OCI-LY1 (cell line): ENCODE data around the gene EVI5L.

Source experiments
- H2AFZ ChIP-seq: fragments of 200-600 bp; sonication (generic), shearing (Covaris generic); 2 replicates; pipeline ENCODE4 v1.6.0; 2014; ENCODE audit warnings: antibody characterized with exemption, mild to moderate bottlenecking, low read length
- H3F3A ChIP-seq: fragments of 200-600 bp; sonication (generic), shearing (Covaris generic); 2 replicates; pipeline ENCODE4 v1.6.0; 2014; ENCODE audit warnings: mild to moderate bottlenecking, antibody characterized with exemption, low read length, moderate library complexity; ENCODE audit not compliant: insufficient read depth
- H3K27ac ChIP-seq: fragments of 200-600 bp; sonication (generic); 2 replicates; pipeline ENCODE4 v1.5.1; 2014; ENCODE audit warnings: low read length, mixed run types, mild to moderate bottlenecking, low read depth; ENCODE audit not compliant: poor library complexity, severe bottlenecking
- H3K27me3 ChIP-seq: fragments of 200-600 bp; sonication (generic); 2 replicates; pipeline ENCODE4 v1.6.0; 2014; ENCODE audit warnings: antibody characterized with exemption, mild to moderate bottlenecking, low read length, moderate library complexity; ENCODE audit not compliant: insufficient read depth
- H3K36me3 ChIP-seq: fragments of 200-600 bp; sonication (generic); 2 replicates; pipeline ENCODE4 v1.6.1; 2014; ENCODE audit warnings: mild to moderate bottlenecking, antibody characterized with exemption, low read length, moderate library complexity, mixed read lengths; ENCODE audit not compliant: insufficient read depth
- H3K4me1 ChIP-seq: fragments of 200-600 bp; sonication (generic); 2 replicates; pipeline ENCODE4 v1.5.1; 2014; ENCODE audit warnings: mild to moderate bottlenecking, low read length, moderate library complexity; ENCODE audit not compliant: insufficient read depth, severe bottlenecking
- H3K4me2 ChIP-seq: fragments of 200-600 bp; sonication (generic), shearing (Covaris generic); 2 replicates; pipeline ENCODE4 v1.6.1; 2014; ENCODE audit warnings: low read length
- H3K4me3 ChIP-seq: fragments of 200-600 bp; sonication (generic); 2 replicates; pipeline ENCODE4 v1.5.1; 2014; ENCODE audit warnings: low read length, low read depth, mild to moderate bottlenecking, mixed read lengths; ENCODE audit not compliant: poor library complexity, severe bottlenecking
- H3K79me2 ChIP-seq: fragments of 200-600 bp; shearing (Covaris generic); 2 replicates; pipeline ENCODE4 v1.6.1; 2016; ENCODE audit warnings: mixed run types, low read length, mixed read lengths; ENCODE audit not compliant: insufficient read depth
- H3K9ac ChIP-seq: fragments of 200-600 bp; sonication (generic), shearing (Covaris generic); 2 replicates; pipeline ENCODE4 v1.6.1; 2014; ENCODE audit warnings: mild to moderate bottlenecking, low read length, mixed read lengths
- H3K9me2 ChIP-seq: fragments of 200-600 bp; sonication (generic), shearing (Covaris generic); 2 replicates; pipeline ENCODE4 v1.6.1; 2014; ENCODE audit warnings: low read depth, mild to moderate bottlenecking, low read length, mixed read lengths
- H3K9me3 ChIP-seq: fragments of 200-600 bp; shearing (Covaris generic); 2 replicates; pipeline ENCODE4 v1.6.1; 2014; ENCODE audit warnings: low read length, mixed read lengths
- H4K20me1 ChIP-seq: fragments of 200-600 bp; sonication (generic), shearing (Covaris generic); 2 replicates; pipeline ENCODE4 v1.6.0; 2016; ENCODE audit warnings: mild to moderate bottlenecking, low read length; ENCODE audit not compliant: insufficient read depth
- EZH2 ChIP-seq: fragments of 200-600 bp; sonication (generic), shearing (Covaris generic); IDR thresholded peaks from 2 replicates; pipeline ENCODE4 v1.8.0; 2017; ENCODE audit warnings: borderline replicate concordance, mixed run types, mild to moderate bottlenecking, antibody characterized with exemption, low read length, moderate library complexity, mixed read lengths
- TF ChIP-seq, protein P1 (sequence below): fragments of 200-600 bp; sonication (generic), shearing (Covaris generic); IDR thresholded peaks from 2 replicates; pipeline ENCODE4 v1.5.1; 2017; ENCODE audit warnings: mild to moderate bottlenecking, antibody characterized with exemption, low read length, moderate library complexity, mixed read lengths

The EVI5L gene

DNA sequence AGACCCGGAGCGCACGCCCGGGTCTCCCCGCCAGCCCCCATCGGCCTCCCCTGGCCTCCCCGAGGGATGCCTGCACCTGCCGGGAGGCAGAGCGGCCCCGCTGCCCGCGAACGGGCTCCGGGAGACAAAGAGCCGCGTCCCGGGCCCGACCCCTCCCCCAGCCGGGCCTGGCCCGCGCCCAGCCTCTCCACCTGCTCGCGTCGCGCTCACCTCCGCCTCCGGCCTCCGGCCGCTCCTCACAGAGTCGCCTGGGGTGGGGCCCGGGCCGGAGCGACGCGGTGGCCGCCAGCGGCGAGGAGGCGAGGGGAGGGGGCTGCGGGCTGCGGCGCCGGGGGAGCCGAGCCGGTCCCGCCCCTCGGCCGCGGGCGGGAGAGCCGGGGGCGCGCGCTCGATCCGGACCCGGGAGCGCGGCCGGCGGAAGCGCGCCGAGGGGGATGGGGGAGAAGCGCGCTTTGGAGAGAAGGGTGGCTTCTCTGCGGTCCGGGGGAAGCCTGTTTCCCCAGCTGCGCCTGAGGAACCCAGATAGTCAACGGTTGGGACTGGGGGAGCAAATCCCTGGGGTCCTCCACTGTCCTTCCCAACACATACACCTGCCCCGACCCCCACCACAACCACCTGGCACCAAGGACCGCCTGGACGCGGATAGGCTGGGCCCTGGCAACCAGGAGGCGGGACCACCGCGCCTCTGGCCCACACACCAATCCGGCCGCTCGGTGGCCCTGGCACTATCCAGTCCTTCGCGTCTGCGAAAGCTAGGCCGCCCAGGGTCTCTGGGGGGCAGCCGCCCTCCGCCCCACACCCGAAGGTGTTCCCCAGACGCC is 44.3 kb downstream of the EVI5L start, which contains the start of gene PRR36:
PRR36 (minus strand) TSS at position 315 of the 821 bp plus-strand sequence. CDS start 701 bp downstream, outside the sequence.
- TF ChIP-seq, protein P1, sequence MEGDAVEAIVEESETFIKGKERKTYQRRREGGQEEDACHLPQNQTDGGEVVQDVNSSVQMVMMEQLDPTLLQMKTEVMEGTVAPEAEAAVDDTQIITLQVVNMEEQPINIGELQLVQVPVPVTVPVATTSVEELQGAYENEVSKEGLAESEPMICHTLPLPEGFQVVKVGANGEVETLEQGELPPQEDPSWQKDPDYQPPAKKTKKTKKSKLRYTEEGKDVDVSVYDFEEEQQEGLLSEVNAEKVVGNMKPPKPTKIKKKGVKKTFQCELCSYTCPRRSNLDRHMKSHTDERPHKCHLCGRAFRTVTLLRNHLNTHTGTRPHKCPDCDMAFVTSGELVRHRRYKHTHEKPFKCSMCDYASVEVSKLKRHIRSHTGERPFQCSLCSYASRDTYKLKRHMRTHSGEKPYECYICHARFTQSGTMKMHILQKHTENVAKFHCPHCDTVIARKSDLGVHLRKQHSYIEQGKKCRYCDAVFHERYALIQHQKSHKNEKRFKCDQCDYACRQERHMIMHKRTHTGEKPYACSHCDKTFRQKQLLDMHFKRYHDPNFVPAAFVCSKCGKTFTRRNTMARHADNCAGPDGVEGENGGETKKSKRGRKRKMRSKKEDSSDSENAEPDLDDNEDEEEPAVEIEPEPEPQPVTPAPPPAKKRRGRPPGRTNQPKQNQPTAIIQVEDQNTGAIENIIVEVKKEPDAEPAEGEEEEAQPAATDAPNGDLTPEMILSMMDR = no peak
- no peak for TF ChIP-seq EZH2
- H3K4me2 ChIP-seq = peak within 1 kb of the TSS; percentile 38; the same call in 1 of the 2 replicates
- peaks cover 5% of the 10 kb centered on the region for H3K4me1 ChIP-seq
- no peaks in the 10 kb centered on the region for H4K20me1 ChIP-seq
- H3K27me3 ChIP-seq = no peaks in the 10 kb centered on the region
- no peak within 1 kb of the TSS for H2AFZ ChIP-seq
- H3K9me2 ChIP-seq = no peaks in the 10 kb centered on the region
- H3K36me3 ChIP-seq = no peaks in the 10 kb centered on the region
- peak within 1 kb of the TSS; percentile 31 for H3K4me3 ChIP-seq
- no peak within 1 kb of the TSS for H3K9ac ChIP-seq
- H3K9me3 ChIP-seq = no peaks in the 10 kb centered on the region
- no peaks in the 10 kb centered on the region for H3K79me2 ChIP-seq
- H3F3A ChIP-seq = 0 out of 2 replicates have a peak, but pooled peaks cover 3% of the 10 kb centered on the region
- H3K27ac ChIP-seq = no peak within 1 kb of the TSS

DNA sequence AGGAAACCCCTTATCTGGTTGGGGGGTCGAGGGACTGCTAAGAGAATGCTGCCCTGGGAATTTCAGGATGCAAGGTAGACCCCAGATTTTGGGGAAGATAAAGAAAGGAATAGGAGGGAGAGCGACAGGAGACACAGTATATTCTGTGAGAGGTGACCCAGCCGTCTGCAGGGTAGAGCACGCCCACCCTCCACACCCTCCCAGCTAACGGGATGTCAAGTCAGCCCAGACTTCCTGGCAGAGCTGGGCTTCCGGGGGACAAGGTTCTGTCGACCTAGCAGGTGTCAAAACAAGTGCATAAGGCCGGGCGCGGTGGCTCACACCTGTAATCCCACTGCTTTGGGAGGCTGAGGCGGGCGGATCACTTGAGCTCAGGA is 44.9 kb downstream of the EVI5L start:
- Histone ChIP-seq H3K4me1 (peaks cover under 1% of the 10 kb centered on the region), H3K9me2 (no peaks in the 10 kb centered on the region), H3F3A (0 out of 2 replicates have a peak, but pooled peaks cover 3% of the 10 kb centered on the region), H2AFZ (no peak overlapping the region), H3K4me2 (peak overlapping the region; percentile 38; the same call in 1 of the 2 replicates), H3K36me3 (no peaks in the 10 kb centered on the region), H3K4me3 (peak overlapping the region; percentile 21), H3K79me2 (no peaks in the 10 kb centered on the region), H3K9me3 (no peaks in the 10 kb centered on the region), H3K27ac (no peak overlapping the region), H4K20me1 (no peaks in the 10 kb centered on the region), H3K27me3 (no peaks in the 10 kb centered on the region), H3K9ac (no peak overlapping the region)
- TF ChIP-seq, protein P1 = no peak
- TF ChIP-seq EZH2 = no peak

DNA sequence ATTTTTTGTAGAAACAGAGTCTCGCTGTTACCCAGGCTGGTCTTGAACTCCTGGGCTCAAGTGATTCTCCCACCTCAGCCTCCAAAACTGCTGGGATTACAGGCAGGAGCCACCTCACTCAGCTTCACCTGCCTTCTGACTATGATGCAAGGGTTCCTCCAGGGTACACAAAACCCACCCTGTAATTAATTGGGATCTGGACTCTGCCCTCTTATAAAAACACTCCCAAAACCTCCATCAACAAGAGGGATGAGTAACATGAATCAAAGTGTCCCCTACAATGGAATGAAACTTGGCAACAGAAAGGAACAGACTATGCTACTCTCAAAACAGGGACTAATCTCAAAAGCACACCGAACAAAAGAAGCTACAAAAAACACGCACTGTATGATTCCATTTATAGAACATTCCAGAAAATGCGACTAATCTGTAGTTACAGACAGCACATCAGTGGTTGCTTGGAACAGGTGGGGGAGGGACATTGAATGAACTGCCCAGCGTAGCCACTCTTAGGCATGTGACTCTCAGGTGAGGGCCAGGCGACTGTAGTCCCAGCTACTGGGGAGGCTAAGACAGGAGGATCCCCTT is 47.3 kb downstream of the EVI5L start:
- H3K4me2 ChIP-seq = no peak overlapping the region
- H3F3A ChIP-seq = no peaks in the 10 kb centered on the region
- no peaks in the 10 kb centered on the region for H3K27me3 ChIP-seq
- H3K9me2 ChIP-seq = no peaks in the 10 kb centered on the region
- no peak overlapping the region for H2AFZ ChIP-seq
- H3K9ac ChIP-seq = no peak overlapping the region
- no peak overlapping the region for H3K4me3 ChIP-seq
- H3K79me2 ChIP-seq = no peaks in the 10 kb centered on the region
- no peak overlapping the region for H3K27ac ChIP-seq
- H3K9me3 ChIP-seq = no peaks in the 10 kb centered on the region
- H3K4me1 ChIP-seq = no peaks in the 10 kb centered on the region
- H3K36me3 ChIP-seq = no peaks in the 10 kb centered on the region
- no peaks in the 10 kb centered on the region for H4K20me1 ChIP-seq
- no peak for TF ChIP-seq EZH2
- TF ChIP-seq, protein P1 = no peak
